ENCODE measurements around the gene FES.
"Not testable (repeated sequence)": the region's sequence is repeated elsewhere in the genome, so short reads cannot be mapped to it uniquely, and the experiment has no call there.

Gene FES

GRCh38 chr15:90884719-90885431 lies 571 bp downstream of the FES start:
- no peak for DNase-seq
- intact Hi-C loops (cut with DNase I): loop anchor here (2.0 kb wide), 1 partner anchor 236 kb away; no protein-coding TSS in a partner anchor

DNA sequence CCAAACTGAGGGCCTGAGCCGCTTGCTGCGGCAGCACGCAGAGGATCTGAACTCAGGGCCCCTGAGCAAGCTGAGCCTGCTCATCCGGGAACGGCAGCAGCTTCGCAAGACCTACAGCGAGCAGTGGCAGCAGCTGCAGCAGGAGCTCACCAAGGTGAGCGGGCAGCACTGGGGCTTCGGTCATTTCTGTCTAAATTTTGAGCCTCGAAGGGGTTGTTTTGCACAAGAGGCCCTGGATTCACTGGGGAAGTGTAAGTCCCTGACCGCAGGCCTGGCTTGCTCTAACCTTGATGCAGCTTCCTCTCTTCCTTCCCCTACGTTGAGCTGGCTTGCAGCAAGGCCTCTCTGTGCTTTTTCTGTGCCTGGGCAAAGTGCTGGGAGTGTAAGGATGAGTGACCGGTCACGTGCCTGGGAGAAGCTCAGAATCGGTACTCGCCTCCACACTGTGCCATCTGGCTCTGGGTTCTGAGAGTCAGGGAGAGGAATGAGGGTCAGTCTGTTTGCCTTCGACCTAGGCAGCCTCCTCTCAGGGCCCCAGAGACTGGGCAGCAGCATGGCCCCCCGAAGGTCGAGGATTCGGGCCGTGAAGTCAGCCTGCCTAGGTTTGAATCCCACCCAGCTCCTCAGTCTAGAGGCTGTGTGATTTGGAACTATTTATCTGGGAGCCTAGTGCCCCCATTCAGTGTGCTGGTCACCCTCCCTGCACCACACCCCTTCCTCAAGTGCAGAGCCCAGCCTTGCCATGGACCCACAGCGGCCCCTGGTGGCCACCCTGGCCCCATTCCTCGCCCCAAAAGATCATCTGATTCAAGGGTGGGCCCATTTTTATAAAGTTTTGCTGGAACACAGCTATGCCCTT lies 1.4 kb downstream of the FES start:
- intact Hi-C loops (cut with DNase I): loop anchor here (2.0 kb wide), 1 partner anchor 237 kb away; no protein-coding TSS in a partner anchor
- DNase-seq: peak in 41 of 42 donors; percentile 66 to 93 (median 80)

GRCh38 chr15:90886291-90886614 lies 1.9 kb downstream of the FES start:
- no peak for DNase-seq
- intact Hi-C loops (cut with DNase I): no loop called here

DNA sequence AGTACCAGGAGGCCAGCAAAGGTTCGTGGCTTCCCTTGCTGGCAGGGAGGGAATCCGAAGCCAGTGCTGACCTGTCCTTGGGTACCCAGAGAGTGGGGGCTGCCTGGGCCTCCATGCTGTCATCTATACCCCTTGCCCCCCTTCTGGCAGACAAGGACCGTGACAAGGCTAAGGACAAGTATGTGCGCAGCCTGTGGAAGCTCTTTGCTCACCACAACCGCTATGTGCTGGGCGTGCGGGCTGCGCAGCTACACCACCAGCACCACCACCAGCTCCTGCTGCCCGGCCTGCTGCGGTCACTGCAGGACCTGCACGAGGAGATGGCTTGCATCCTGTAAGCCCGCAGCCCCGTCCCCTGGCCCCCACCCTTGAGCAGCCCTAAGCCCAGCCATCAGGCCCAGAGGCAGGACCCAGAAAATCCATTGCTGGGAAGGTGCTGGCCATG lies 2.8 kb downstream of the FES start:
- intact Hi-C loops (cut with DNase I): no loop called here
- DNase-seq: no peak

GRCh38 chr15:90889313-90889730 lies 5.0 kb downstream of the FES start:
- intact Hi-C loops (cut with DNase I): no loop called here

GRCh38 chr15:90889736-90890456 lies 5.6 kb downstream of the FES start:
- peak in 7 of 42 donors; percentile 33 to 73 (median 59) for DNase-seq
- intact Hi-C loops (cut with DNase I): no loop called here

More at GRCh38 chr15:90889313-90889730, 5.0 kb downstream of the FES start:
- peak in 5 of 42 donors; percentile 26 to 60 (median 34) for DNase-seq

- DNase-seq: no peak
- intact Hi-C loops (cut with DNase I): no loop called here
Observed at GRCh38 chr15:90890839-90891238, 6.5 kb downstream of the FES start.

GRCh38 chr15:90891346-90891949 lies 7.1 kb downstream of the FES start:
- intact Hi-C loops (cut with DNase I): no loop called here
- DNase-seq: no peak

DNA sequence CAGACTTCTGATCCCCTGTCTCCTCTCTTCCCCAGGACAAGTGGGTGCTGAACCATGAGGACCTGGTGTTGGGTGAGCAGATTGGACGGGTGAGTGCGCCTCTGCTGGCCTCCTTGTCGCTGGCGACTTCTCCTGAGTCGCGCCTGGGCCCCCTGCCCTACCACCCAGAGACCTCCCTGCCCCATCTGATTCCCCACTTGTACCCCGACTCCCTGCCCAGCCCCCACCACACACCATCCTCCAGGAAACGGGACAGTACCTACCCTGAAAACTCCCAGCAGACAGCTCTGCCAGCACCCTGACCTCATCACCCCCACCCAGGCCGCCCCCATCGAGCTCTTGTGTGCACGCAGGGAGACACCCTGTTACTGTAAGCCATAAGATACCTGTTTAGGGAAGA lies 7.7 kb downstream of the FES start:
- DNase-seq: no peak
- intact Hi-C loops (cut with DNase I): no loop called here

- intact Hi-C loops (cut with DNase I): no loop called here
- no peak for DNase-seq
Observed at GRCh38 chr15:90892498-90893174, 8.3 kb downstream of the FES start.

DNA sequence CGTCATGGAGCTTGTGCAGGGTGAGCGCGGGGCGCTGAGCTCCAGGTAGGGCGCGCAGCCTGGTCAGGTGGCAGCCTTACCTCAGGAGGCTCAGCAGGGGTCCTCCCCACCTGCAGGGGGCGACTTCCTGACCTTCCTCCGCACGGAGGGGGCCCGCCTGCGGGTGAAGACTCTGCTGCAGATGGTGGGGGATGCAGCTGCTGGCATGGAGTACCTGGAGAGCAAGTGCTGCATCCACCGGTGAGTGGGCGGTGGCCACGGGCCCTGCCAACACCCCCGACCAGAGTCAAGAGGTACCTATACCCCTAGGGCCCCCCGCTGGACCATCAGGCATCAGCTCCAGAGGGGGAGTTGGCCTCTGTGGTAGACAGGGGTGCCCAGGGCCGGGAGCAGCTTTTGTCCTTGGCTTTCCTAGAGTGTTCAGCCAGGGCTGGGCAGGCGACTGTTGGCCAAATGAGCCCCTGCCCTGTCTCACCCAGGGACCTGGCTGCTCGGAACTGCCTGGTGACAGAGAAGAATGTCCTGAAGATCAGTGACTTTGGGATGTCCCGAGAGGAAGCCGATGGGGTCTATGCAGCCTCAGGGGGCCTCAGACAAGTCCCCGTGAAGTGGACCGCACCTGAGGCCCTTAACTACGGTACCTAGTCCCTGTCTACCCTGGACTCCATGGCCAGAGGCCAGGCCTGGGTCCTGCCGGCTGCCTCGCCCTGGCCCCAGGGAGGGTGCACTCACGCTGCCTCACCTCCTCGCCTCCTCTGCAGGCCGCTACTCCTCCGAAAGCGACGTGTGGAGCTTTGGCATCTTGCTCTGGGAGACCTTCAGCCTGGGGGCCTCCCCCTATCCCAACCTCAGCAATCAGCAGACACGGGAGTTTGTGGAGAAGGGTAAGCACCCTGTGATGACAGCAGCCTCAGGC lies 9.1 kb downstream of the FES start:
- intact Hi-C loops (cut with DNase I): no loop called here
- no peak for DNase-seq

GRCh38 chr15:90895571-90896117 lies 11.3 kb downstream of the FES start:
- peak in 41 of 42 donors; percentile 44 to 89 (median 72) for DNase-seq
- intact Hi-C loops (cut with DNase I): no loop called here

- intact Hi-C loops (cut with DNase I); DNase-seq: not testable (repeated sequence)
Observed at GRCh38 chr15:90897131-90897655, 12.9 kb downstream of the FES start.

- DNase-seq: peak in 18 of 42 donors; percentile 27 to 74 (median 52)
- intact Hi-C loops (cut with DNase I): loop anchor here (2.0 kb wide), 1 partner anchor 31 kb away; the partner anchor contains the start of gene HDDC3
Observed at GRCh38 chr15:90901175-90902039, 17.1 kb downstream of the FES start.

GRCh38 chr15:90902040-90902839 lies 17.9 kb downstream of the FES start:
- DNase-seq: peak; percentile 66 to 91 (median 82)
- intact Hi-C loops (cut with DNase I): loop anchor here (2.0 kb wide), 1 partner anchor 31 kb away; the partner anchor contains the start of gene HDDC3

All from head of caudate nucleus (tissue), 42 donors.